ENCODE measurements around the gene SOX14.

Gene SOX14

GRCh38 chr3:137789236-137789635 lies 25.1 kb downstream of the SOX14 start:
- Histone ChIP-seq H3K4me1 (ENCODE audit: control insufficient read depth, insufficient read depth, low read length, poor library complexity, severe bottlenecking) (no peaks in the 10 kb centered on the region), H3K4me3 (ENCODE audit: insufficient read depth, low read depth, low read length, poor library complexity, severe bottlenecking) (no peak overlapping the region), H3K27ac (ENCODE audit: insufficient read depth, low read length, poor library complexity, severe bottlenecking) (no peak overlapping the region), H3K9me3 (ENCODE audit: control insufficient read depth, low read length) (no peaks in the 10 kb centered on the region), H3K36me3 (ENCODE audit: control insufficient read depth, insufficient read depth, low read length) (no peaks in the 10 kb centered on the region), H3K27me3 (replicated peaks; ENCODE audit: control insufficient read depth, insufficient read depth, low read length, poor library complexity, severe bottlenecking) (peaks cover 4% of the 10 kb centered on the region)
- DNase-seq: no peak

- no peak overlapping the region for H3K27ac ChIP-seq (ENCODE audit: insufficient read depth, low read length, poor library complexity, severe bottlenecking)
These were observed 28.6 kb downstream of the SOX14 start for GRCh38 chr3:137792626-137793271.

GRCh38 chr3:137796993-137797392 lies 32.9 kb downstream of the SOX14 start:
- Histone ChIP-seq H3K27ac (ENCODE audit: insufficient read depth, low read length, poor library complexity, severe bottlenecking) (no peak overlapping the region), H3K4me1 (ENCODE audit: control insufficient read depth, insufficient read depth, low read length, poor library complexity, severe bottlenecking) (no peaks in the 10 kb centered on the region), H3K4me3 (ENCODE audit: insufficient read depth, low read depth, low read length, poor library complexity, severe bottlenecking) (no peak overlapping the region), H3K27me3 (replicated peaks; ENCODE audit: control insufficient read depth, insufficient read depth, low read length, poor library complexity, severe bottlenecking) (no peaks in the 10 kb centered on the region), H3K9me3 (ENCODE audit: control insufficient read depth, low read length) (no peaks in the 10 kb centered on the region), H3K36me3 (ENCODE audit: control insufficient read depth, insufficient read depth, low read length) (no peaks in the 10 kb centered on the region)
- DNase-seq: no peak

More at GRCh38 chr3:137792626-137793271, 28.6 kb downstream of the SOX14 start:
- no peak for DNase-seq
- Histone ChIP-seq H3K4me1 (ENCODE audit: control insufficient read depth, insufficient read depth, low read length, poor library complexity, severe bottlenecking) (no peaks in the 10 kb centered on the region), H3K9me3 (ENCODE audit: control insufficient read depth, low read length) (no peaks in the 10 kb centered on the region), H3K27me3 (replicated peaks; ENCODE audit: control insufficient read depth, insufficient read depth, low read length, poor library complexity, severe bottlenecking) (peaks cover 4% of the 10 kb centered on the region), H3K4me3 (ENCODE audit: insufficient read depth, low read depth, low read length, poor library complexity, severe bottlenecking) (no peak overlapping the region), H3K36me3 (ENCODE audit: control insufficient read depth, insufficient read depth, low read length) (no peaks in the 10 kb centered on the region)

- Histone ChIP-seq H3K27me3 (replicated peaks; ENCODE audit: control insufficient read depth, insufficient read depth, low read length, poor library complexity, severe bottlenecking) (no peaks in the 10 kb centered on the region), H3K4me3 (ENCODE audit: insufficient read depth, low read depth, low read length, poor library complexity, severe bottlenecking) (no peak overlapping the region), H3K4me1 (ENCODE audit: control insufficient read depth, insufficient read depth, low read length, poor library complexity, severe bottlenecking) (no peaks in the 10 kb centered on the region), H3K36me3 (ENCODE audit: control insufficient read depth, insufficient read depth, low read length) (no peaks in the 10 kb centered on the region), H3K9me3 (ENCODE audit: control insufficient read depth, low read length) (no peaks in the 10 kb centered on the region), H3K27ac (ENCODE audit: insufficient read depth, low read length, poor library complexity, severe bottlenecking) (no peak overlapping the region)
- DNase-seq: no peak
These were observed 39.1 kb downstream of the SOX14 start for GRCh38 chr3:137803215-137803614.

- H3K27me3 ChIP-seq (replicated peaks; ENCODE audit: control insufficient read depth, insufficient read depth, low read length, poor library complexity, severe bottlenecking): no peaks in the 10 kb centered on the region
- H3K4me3 ChIP-seq (ENCODE audit: insufficient read depth, low read depth, low read length, poor library complexity, severe bottlenecking): no peak overlapping the region
- no peaks in the 10 kb centered on the region for H3K4me1 ChIP-seq (ENCODE audit: control insufficient read depth, insufficient read depth, low read length, poor library complexity, severe bottlenecking)
- H3K27ac ChIP-seq (ENCODE audit: insufficient read depth, low read length, poor library complexity, severe bottlenecking): no peak overlapping the region
- DNase-seq: no peak
- H3K9me3 ChIP-seq (ENCODE audit: control insufficient read depth, low read length): no peaks in the 10 kb centered on the region
- H3K36me3 ChIP-seq (ENCODE audit: control insufficient read depth, insufficient read depth, low read length): no peaks in the 10 kb centered on the region
These were observed 43.9 kb downstream of the SOX14 start for GRCh38 chr3:137807998-137808397.

- H3K27ac ChIP-seq (ENCODE audit: insufficient read depth, low read length, poor library complexity, severe bottlenecking): no peak overlapping the region
- no peaks in the 10 kb centered on the region for H3K9me3 ChIP-seq (ENCODE audit: control insufficient read depth, low read length)
- H3K4me3 ChIP-seq (ENCODE audit: insufficient read depth, low read depth, low read length, poor library complexity, severe bottlenecking): no peak overlapping the region
- H3K27me3 ChIP-seq (replicated peaks; ENCODE audit: control insufficient read depth, insufficient read depth, low read length, poor library complexity, severe bottlenecking): no peaks in the 10 kb centered on the region
- DNase-seq: no peak
- H3K36me3 ChIP-seq (ENCODE audit: control insufficient read depth, insufficient read depth, low read length): no peaks in the 10 kb centered on the region
- H3K4me1 ChIP-seq (ENCODE audit: control insufficient read depth, insufficient read depth, low read length, poor library complexity, severe bottlenecking): no peaks in the 10 kb centered on the region
These were observed 45.4 kb downstream of the SOX14 start for GRCh38 chr3:137809509-137809908.

GRCh38 chr3:137812023-137812422 lies 47.9 kb downstream of the SOX14 start:
- no peak for DNase-seq
- no peak overlapping the region for H3K27ac ChIP-seq (ENCODE audit: insufficient read depth, low read length, poor library complexity, severe bottlenecking)
- no peaks in the 10 kb centered on the region for H3K27me3 ChIP-seq (replicated peaks; ENCODE audit: control insufficient read depth, insufficient read depth, low read length, poor library complexity, severe bottlenecking)
- no peaks in the 10 kb centered on the region for H3K9me3 ChIP-seq (ENCODE audit: control insufficient read depth, low read length)
- no peak overlapping the region for H3K4me3 ChIP-seq (ENCODE audit: insufficient read depth, low read depth, low read length, poor library complexity, severe bottlenecking)
- H3K36me3 ChIP-seq (ENCODE audit: control insufficient read depth, insufficient read depth, low read length): no peaks in the 10 kb centered on the region
- no peaks in the 10 kb centered on the region for H3K4me1 ChIP-seq (ENCODE audit: control insufficient read depth, insufficient read depth, low read length, poor library complexity, severe bottlenecking)

- Histone ChIP-seq H3K4me1 (ENCODE audit: control insufficient read depth, insufficient read depth, low read length, poor library complexity, severe bottlenecking) (no peaks in the 10 kb centered on the region), H3K9me3 (ENCODE audit: control insufficient read depth, low read length) (no peaks in the 10 kb centered on the region), H3K4me3 (ENCODE audit: insufficient read depth, low read depth, low read length, poor library complexity, severe bottlenecking) (no peak overlapping the region), H3K27me3 (replicated peaks; ENCODE audit: control insufficient read depth, insufficient read depth, low read length, poor library complexity, severe bottlenecking) (no peaks in the 10 kb centered on the region), H3K27ac (ENCODE audit: insufficient read depth, low read length, poor library complexity, severe bottlenecking) (no peak overlapping the region), H3K36me3 (ENCODE audit: control insufficient read depth, insufficient read depth, low read length) (no peaks in the 10 kb centered on the region)
- no peak for DNase-seq
These were observed 51.1 kb downstream of the SOX14 start for GRCh38 chr3:137815251-137815650.

Measured in effector memory CD4-positive, alpha-beta T cell (primary cell).